Body of pancreas (tissue), 4 donors: ENCODE measurements around the gene PRKD1. TPM values are rescaled to one million over a fixed set of nuclear protein-coding genes. Genes with fewer than 3 reads are reported as not detected.

Experiments
- ATAC-seq: fragments of 150-250 bp; one replicate; pipeline ENCODE4 v1.9.1; 2016
- DNase-seq, 4 donors: peaks; one replicate each; pipeline ENCODE4 v3.0.0-alpha.2; 2019
- H3K27ac ChIP-seq, 4 donors: fragments of 200-600 bp; sonication (generic); 1 replicate in 3 of 4; 2 replicates in 1 of 4; pipeline versions ENCODE4 v1.5.1 to v1.6.1; 2016 to 2019; ENCODE audit warnings: mild to moderate bottlenecking in 1 of 4, mixed read lengths in 1 of 4, moderate library complexity in 1 of 4
- H3K27me3 ChIP-seq, 2 donors: fragments of 200-600 bp; sonication (generic); one replicate each; pipeline ENCODE4 v1.6.0; 2016; ENCODE audit warnings: mild to moderate bottlenecking in 1 of 2
- H3K36me3 ChIP-seq, 2 donors: fragments of 200-600 bp; sonication (generic); replicated peaks in 1 of 2; 2 replicates each; pipeline ENCODE4 v1.5.1; 2016; ENCODE audit warnings: low read depth in 2 of 2; ENCODE audit not compliant: insufficient read depth in 1 of 2
- H3K4me1 ChIP-seq: fragments of 200-600 bp; sonication (generic); one replicate; pipeline ENCODE4 v1.6.0; 2016
- H3K4me3 ChIP-seq, 2 donors: fragments of 200-600 bp; sonication (generic); 1 replicate in 1 of 2; 2 replicates in 1 of 2; pipeline ENCODE4 v1.5.1; 2016 to 2019
- H3K9me3 ChIP-seq, 3 donors: fragments of 200-600 bp; sonication (generic); 1 replicate in 2 of 3; 2 replicates in 1 of 3; pipeline ENCODE4 v1.5.1; 2016
- POLR2A ChIP-seq, 3 donors: fragments of 450-650 bp; IDR thresholded peaks; one replicate each; pipeline ENCODE4 v1.6.1; 2016; ENCODE audit warnings: antibody characterized with exemption in 3 of 3, mild to moderate bottlenecking in 2 of 3
- WGBS, 2 donors: methylation state at CpG; one replicate each; pipeline ENCODE4 v1.1.5; 2017; 5-methylcytosine and 5-hydroxymethylcytosine counted together
- intact Hi-C: fragments of 100-400 bp; cut with DNase I; formaldehyde crosslinking; loops from one replicate; pipeline ENCODE4 v1.15.1; 2023
- total RNA-seq, 2 donors: library from RNA; depleted of rRNA; stranded (reverse); fragments of >200 nt; gene quantifications; one replicate each; pipeline ENCODE4 v1.1.0, GENCODE V29; 2016
- TF ChIP-seq, protein P1 (sequence below), 7 experiments: fragments of 450-650 bp in 4 of 7; fragments of 200-600 bp in 3 of 7; sonication (generic) in 3 of 7; IDR thresholded peaks; one replicate each; pipeline ENCODE4 v1.5.1; 2016 to 2019; ENCODE audit warnings: antibody characterized with exemption in 7 of 7

The PRKD1 gene
- total RNA-seq, 2 donors from 2014 or later = 5.3 to 14.8 TPM

DNA sequence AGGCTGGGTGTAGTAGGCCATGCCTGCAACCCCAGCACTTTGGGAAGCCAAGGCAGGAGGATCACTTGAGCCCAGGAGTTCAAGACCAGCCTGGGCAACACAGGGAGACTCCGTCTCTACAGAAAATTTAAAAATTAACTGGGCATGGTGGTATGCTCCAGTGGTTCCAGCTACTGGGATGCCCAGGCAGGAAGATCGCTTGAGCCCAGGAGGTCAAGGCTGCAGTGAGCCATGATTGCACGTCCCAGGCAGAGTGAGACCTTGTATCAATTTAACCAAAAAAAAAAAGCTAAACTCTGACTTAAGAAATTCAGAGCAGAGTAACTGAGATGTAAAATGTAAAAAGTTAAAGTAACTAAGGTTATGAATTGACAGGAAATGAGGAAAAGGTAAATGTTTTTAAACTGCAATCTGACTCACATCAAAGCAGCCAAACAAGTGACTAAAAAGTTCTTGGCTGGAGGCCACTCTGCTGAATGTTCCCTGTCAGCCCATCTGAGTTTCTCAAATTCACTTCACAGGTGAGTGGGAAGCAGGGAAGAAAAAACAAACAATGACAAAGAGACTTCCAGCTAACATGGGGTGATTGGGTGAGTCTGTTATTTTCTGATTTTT, 21.3 kb downstream of the PRKD1 start:
- H3K4me3 ChIP-seq = no peak overlapping the region
- intact Hi-C loops = no loop called here
- TF ChIP-seq, protein P1, sequence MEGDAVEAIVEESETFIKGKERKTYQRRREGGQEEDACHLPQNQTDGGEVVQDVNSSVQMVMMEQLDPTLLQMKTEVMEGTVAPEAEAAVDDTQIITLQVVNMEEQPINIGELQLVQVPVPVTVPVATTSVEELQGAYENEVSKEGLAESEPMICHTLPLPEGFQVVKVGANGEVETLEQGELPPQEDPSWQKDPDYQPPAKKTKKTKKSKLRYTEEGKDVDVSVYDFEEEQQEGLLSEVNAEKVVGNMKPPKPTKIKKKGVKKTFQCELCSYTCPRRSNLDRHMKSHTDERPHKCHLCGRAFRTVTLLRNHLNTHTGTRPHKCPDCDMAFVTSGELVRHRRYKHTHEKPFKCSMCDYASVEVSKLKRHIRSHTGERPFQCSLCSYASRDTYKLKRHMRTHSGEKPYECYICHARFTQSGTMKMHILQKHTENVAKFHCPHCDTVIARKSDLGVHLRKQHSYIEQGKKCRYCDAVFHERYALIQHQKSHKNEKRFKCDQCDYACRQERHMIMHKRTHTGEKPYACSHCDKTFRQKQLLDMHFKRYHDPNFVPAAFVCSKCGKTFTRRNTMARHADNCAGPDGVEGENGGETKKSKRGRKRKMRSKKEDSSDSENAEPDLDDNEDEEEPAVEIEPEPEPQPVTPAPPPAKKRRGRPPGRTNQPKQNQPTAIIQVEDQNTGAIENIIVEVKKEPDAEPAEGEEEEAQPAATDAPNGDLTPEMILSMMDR (IDR thresholded peaks at IDR 0.05) = no peak
- TF ChIP-seq POLR2A (IDR thresholded peaks at IDR 0.05) = no peak
- DNase-seq = peak; percentile 41 to 65 (median 56)
- no peaks in the 10 kb centered on the region for H3K27me3 ChIP-seq
- 37 to 44% methylated on average over 3 of the region's 3 CpGs for WGBS, 2 donors
- ATAC-seq = peak; percentile 81
- no peaks in the 10 kb centered on the region for H3K9me3 ChIP-seq
- H3K4me1 ChIP-seq = peaks cover 25% of the 10 kb centered on the region
- H3K27ac ChIP-seq = peak overlapping the region in 2 of 4 donors; percentile 66 to 77
- no peaks in the 10 kb centered on the region for H3K36me3 ChIP-seq

DNA sequence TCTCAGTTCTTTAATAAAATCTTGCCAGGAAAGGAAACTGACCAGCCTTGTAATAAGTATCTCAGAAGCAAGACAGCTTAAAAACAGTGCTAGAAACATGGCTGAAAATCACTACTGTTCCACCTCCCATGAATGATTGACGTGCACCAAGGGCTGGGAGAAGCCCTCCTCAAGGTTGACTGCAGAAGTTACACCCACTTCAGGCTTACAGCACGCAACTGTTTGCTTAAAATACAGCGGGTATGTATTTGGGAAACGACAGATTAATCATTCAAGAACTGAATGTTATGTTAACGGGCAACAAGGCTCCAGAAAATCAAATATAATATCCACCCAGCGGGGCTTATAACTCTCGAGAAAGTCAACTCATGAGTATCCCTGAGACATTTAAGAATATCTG, 22.1 kb downstream of the PRKD1 start:
- Histone ChIP-seq H3K27me3 (no peaks in the 10 kb centered on the region), H3K36me3 (no peaks in the 10 kb centered on the region), H3K4me1 (peaks cover 25% of the 10 kb centered on the region), H3K9me3 (no peaks in the 10 kb centered on the region), H3K27ac (peak overlapping the region in 2 of 4 donors; percentile 25 to 77), H3K4me3 (no peak overlapping the region)
- 43 to 47% methylated on average over 7 of the region's 7 CpGs for WGBS, 2 donors
- DNase-seq = peak in 1 of 4 donors; percentile 13
- peak; percentile 55 for ATAC-seq
- TF ChIP-seq, protein P1 (IDR thresholded peaks at IDR 0.05) = no peak
- TF ChIP-seq POLR2A (IDR thresholded peaks at IDR 0.05) = no peak
- intact Hi-C loops = no loop called here

DNA sequence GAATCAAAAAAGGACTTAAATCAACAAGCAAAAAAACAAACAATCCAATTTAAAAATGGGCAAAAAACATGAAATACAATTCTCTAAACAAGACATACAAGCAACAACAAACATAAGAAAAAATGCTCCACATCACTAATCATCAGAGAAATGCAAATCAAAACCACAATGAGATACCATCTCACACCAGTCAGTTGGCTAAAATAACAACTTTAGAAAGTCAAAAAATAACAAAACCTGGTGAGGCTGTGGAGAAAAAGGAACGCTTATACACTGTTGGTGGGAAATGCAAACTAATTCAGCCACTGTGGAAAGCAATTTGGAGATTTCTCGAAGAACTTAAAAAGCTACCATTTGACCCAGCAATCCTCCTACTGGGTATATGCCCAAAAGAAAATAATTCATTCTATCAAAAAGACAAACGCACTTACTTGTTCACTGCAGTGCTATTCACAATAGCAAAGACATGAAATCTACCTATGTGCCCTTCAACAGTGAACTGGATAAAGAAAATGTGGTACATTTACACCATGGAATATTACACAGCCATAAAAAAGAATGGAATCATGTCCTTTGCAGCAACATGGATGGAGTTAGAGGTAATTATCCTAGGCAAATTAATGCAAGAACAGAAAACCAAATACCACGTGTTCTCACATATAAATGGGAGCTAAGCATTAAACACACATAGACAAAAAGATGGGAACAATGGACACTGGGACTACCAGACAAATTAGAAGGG, 26.9 kb downstream of the PRKD1 start:
- no peak for DNase-seq
- Histone ChIP-seq H3K4me3 (no peak overlapping the region), H3K27me3 (no peaks in the 10 kb centered on the region), H3K36me3 (no peaks in the 10 kb centered on the region), H3K4me1 (peaks cover 16% of the 10 kb centered on the region), H3K27ac (no peak overlapping the region), H3K9me3 (no peaks in the 10 kb centered on the region)
- TF ChIP-seq POLR2A (IDR thresholded peaks at IDR 0.05) = no peak
- TF ChIP-seq, protein P1 (IDR thresholded peaks at IDR 0.05) = no peak
- intact Hi-C loops = no loop called here
- WGBS, 2 donors = 90 to 95% methylated on average over 4 of the region's 4 CpGs
- ATAC-seq = no peak

DNA sequence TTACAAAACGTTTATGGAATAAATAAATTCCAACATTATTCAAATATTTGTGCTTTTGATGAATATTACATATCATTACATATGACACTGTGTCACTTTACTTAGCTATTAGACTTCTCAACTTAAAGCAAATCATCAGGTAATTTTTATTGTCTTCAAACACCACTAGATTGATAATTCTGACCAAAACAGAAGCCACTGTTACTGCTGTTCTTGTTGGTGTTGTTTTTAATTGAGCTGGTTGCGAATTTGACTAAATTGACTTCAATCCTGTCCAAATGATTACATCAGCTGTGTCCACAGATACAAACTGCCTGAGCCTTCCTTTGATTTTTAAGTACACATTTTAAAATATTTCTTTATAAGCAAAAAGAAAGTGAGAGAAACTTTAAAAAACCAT, 29.2 kb downstream of the PRKD1 start:
- 37 to 54% methylated on average over 2 of the region's 2 CpGs for WGBS, 2 donors
- TF ChIP-seq POLR2A (IDR thresholded peaks at IDR 0.05) = no peak
- TF ChIP-seq, protein P1 (IDR thresholded peaks at IDR 0.05) = no peak
- Histone ChIP-seq H3K9me3 (no peaks in the 10 kb centered on the region), H3K27ac (no peak overlapping the region), H3K4me1 (peaks cover 14% of the 10 kb centered on the region), H3K36me3 (no peaks in the 10 kb centered on the region), H3K4me3 (no peak overlapping the region), H3K27me3 (no peaks in the 10 kb centered on the region)
- DNase-seq = no peak
- ATAC-seq = no peak
- intact Hi-C loops = no loop called here
